ENCODE results near the gene ARID4B.
"Not testable (repeated sequence)": the region's sequence is repeated elsewhere in the genome, so short reads cannot be mapped to it uniquely, and the experiment has no call there.

Gene ARID4B

DNA sequence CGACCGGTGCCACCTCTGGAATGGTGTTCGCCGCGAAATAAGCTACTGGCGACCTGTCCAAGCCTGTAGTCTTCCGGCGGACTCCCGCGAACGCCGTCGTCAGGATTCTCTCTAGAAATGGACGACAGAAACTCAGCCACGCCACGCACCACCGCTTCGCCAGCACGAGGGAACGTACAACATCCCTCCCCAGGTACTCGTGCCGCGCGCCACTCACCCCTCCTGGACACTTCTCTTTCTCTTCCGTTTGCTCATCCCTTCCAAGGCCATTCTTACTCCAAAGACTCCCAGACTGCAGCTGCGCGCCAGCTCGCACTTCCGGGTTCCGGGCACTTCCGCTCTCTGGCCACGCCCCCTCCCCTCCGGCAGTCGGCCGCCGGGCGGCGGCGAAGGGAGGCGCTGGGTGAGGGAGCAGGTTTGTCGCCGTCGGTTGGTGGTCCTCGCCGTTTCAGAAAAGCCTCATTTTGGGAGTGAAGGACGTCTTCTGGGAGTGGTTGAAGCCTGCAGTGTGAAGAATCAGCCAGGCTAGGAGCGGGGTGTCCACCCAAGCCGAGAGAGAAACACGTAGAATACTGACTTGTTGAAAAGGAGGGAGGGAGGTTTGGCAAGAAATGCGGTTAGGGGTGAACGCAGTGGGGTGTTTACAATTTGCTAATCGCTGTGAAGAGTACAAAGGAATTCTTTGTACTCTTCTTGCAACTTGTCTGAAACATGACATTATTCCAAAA lies 166.9 kb downstream of the ARID4B start, which contains the start of gene RBM34 (continued):
- no peak for TF ChIP-seq ZNF248 (tag by site-specific recombination; IDR thresholded peaks at IDR 0.05)
- TF ChIP-seq GLIS1 (tag by site-specific recombination; IDR thresholded peaks at IDR 0.05), result peak; percentile 74
- TF ChIP-seq ZNF596 (tag by site-specific recombination; IDR thresholded peaks at IDR 0.05), result no peak
- no peak for TF ChIP-seq ZNF571 (tag by site-specific recombination; IDR thresholded peaks at IDR 0.05)
- TF ChIP-seq ZNF530 (tag by site-specific recombination; IDR thresholded peaks at IDR 0.05; ENCODE audit: low read depth), result no peak
- peak; percentile 95 for TF ChIP-seq SCRT1 (tag by site-specific recombination; IDR thresholded peaks at IDR 0.05; ENCODE audit: borderline replicate concordance)

DNA sequence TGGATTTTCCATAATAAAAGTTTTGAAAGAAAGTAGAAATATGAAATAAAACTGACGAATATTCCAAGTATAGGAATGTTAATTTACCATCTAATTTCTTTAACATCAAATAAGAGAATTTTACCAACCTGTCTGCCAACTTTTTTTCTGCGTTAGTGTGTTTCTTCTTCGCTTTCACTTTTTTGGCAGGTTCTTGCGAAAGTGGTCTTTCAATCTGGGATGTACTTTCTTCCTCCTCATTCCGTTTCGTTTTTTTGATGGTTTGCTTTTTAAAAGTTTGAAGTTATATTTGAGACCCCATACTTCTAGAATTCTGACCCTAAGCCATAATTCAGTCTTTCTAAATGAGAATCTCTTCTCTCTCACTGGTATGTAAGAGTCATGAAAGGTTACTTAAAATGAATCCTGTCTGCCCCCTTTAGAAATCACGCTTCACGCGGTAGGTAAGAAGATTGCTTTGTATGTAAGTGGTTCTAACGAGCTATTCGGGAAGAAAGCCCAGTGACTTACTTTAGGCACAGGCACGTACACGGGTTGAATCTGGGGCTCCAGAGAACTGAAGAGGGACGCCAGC lies 167.5 kb downstream of the ARID4B start:
- H3K4me1 ChIP-seq (ENCODE audit: control insufficient read depth, insufficient read depth, low read length), result no peaks in the 10 kb centered on the region
- H3K9me3 ChIP-seq (ENCODE audit: control insufficient read depth, insufficient read depth, low read depth, low read length), result no peaks in the 10 kb centered on the region
- H3K36me3 ChIP-seq (ENCODE audit: control insufficient read depth in 2 of 2, insufficient read depth in 1 of 2, low read length in 2 of 2), result peaks cover 34 to 44% of the 10 kb centered on the region in 2 experiments
- H3K27ac ChIP-seq (ENCODE audit: extremely low read depth, low read depth, low read length), result peak overlapping the region; percentile 77
- POLR2A ChIA-PET, result interaction anchor here (0.7 to 2.0 kb wide), 19 partner anchors 11 to 1073 kb away, joined by 3 to 19 read pairs (median 4); partner anchors contain the start of genes ARID4B, B3GALNT2, GGPS1 and TBCE
- peak overlapping the region; percentile 74 for H3K4me3 ChIP-seq (ENCODE audit: low read depth, low read length)
- CTCF ChIA-PET, result interaction anchor here (0.6 to 1.2 kb wide), 8 partner anchors 12 to 1870 kb away, joined by 3 to 4 read pairs (median 3); no protein-coding TSS in a partner anchor
- TF ChIP-seq PRDM1 (tag by site-specific recombination; IDR thresholded peaks at IDR 0.05) (peak; percentile 99), ZNF223 (tag by site-specific recombination; IDR thresholded peaks at IDR 0.05) (peak; percentile 92; the same call in 1 of the 2 replicates), ZNF433 (tag by site-specific recombination; IDR thresholded peaks at IDR 0.05; ENCODE audit: low read depth) (0 out of 2 replicates have a peak, but pooled peaks have one; percentile 19), SETDB1 (IDR thresholded peaks at IDR 0.05; ENCODE audit: insufficient read length, low read length) (no peak)

DNA sequence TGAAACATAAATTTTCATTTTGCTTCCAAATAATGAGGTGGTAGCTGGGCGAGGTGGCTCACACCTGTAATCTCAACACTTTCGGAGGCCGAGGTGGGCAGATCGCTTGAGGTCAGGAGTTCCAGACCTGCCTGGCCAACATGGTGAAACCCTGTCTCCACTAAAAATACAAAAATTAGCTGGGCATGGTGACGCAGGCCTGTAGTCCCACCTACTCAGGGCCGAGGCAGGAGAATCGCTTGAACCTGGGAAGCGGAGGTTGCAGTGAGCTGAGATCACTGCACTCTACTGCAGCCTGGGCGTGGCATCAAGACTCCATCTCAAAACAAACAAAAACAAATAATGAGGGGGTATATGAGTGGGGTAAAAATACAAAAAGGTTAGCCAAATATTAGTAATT lies 168.0 kb downstream of the ARID4B start:
- Histone ChIP-seq H3K4me3 (ENCODE audit: low read depth, low read length) (peak overlapping the region; percentile 74), H3K36me3 (ENCODE audit: control insufficient read depth in 2 of 2, insufficient read depth in 1 of 2, low read length in 2 of 2) (peaks cover 39 to 49% of the 10 kb centered on the region in 2 experiments)
- TF ChIP-seq ZFHX2 (tag by site-specific recombination; conservative IDR thresholded peaks at IDR 0.05), result 0 out of 2 replicates have a peak, but pooled peaks have one; percentile 5
- peak; percentile 12; the same call in 1 of the 2 replicates for TF ChIP-seq SP7 (tag by site-specific recombination; IDR thresholded peaks at IDR 0.05)
- 0 out of 2 replicates have a peak, but pooled peaks have one; percentile 15 for TF ChIP-seq ZNF223 (tag by site-specific recombination; IDR thresholded peaks at IDR 0.05)
- H3K27ac ChIP-seq (ENCODE audit: extremely low read depth, low read depth, low read length); H3K4me1 ChIP-seq (ENCODE audit: control insufficient read depth, insufficient read depth, low read length); H3K9me3 ChIP-seq (ENCODE audit: control insufficient read depth, insufficient read depth, low read depth, low read length): not testable (repeated sequence)
- ChIA-PET CTCF (interaction anchor here (0.8 to 1.1 kb wide), 3 partner anchors 55 to 257 kb away, joined by 3 to 5 read pairs (median 4); no protein-coding TSS in a partner anchor), POLR2A (interaction anchor here (0.7 to 2.0 kb wide), 5 partner anchors 15 to 1074 kb away, joined by 4 to 12 read pairs (median 6); partner anchors contain the start of genes ARID4B, B3GALNT2 and GGPS1)

DNA sequence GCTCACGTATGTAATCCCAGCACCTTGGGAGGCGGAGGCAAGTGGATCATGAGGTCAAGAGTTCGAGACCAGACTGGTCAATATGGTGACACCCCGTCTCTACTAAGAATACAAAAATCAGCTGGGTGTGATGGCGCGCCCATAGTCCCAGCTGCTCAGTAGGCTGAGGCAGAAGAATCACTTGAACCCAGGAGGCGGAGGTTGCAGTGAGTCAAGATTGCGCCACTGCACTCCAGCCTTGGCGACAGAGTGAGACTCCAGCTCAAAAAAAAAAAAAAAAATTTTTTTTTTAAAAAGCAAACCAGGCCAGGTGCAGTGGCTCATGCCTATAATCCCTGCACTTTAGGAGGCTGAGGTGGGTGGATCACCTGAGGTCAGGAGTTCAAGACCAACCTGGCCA lies 168.7 kb downstream of the ARID4B start:
- H3K4me3 ChIP-seq (ENCODE audit: low read depth, low read length); H3K9me3 ChIP-seq (ENCODE audit: control insufficient read depth, insufficient read depth, low read depth, low read length); H3K4me1 ChIP-seq (ENCODE audit: control insufficient read depth, insufficient read depth, low read length); H3K27ac ChIP-seq (ENCODE audit: extremely low read depth, low read depth, low read length): not testable (repeated sequence)
- CTCF ChIA-PET, result interaction anchor here (0.6 to 1.1 kb wide), 5 partner anchors 56 to 435 kb away, joined by 3 to 5 read pairs (median 4); no protein-coding TSS in a partner anchor
- TF ChIP-seq, protein P1, sequence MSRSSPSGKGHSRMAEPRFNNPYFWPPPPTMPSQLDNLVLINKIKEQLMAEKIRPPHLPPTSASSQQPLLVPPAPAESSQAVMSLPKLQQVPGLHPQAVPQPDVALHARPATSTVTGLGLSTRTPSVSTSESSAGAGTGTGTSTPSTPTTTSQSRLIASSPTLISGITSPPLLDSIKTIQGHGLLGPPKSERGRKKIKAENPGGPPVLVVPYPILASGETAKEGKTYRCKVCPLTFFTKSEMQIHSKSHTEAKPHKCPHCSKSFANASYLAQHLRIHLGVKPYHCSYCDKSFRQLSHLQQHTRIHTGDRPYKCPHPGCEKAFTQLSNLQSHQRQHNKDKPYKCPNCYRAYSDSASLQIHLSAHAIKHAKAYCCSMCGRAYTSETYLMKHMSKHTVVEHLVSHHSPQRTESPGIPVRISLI (tag by site-specific recombination; IDR thresholded peaks at IDR 0.05), result 0 out of 2 replicates have a peak, but pooled peaks have one; percentile 36
- peaks cover 46 to 56% of the 10 kb centered on the region in 2 experiments for H3K36me3 ChIP-seq (ENCODE audit: control insufficient read depth in 2 of 2, insufficient read depth in 1 of 2, low read length in 2 of 2)
- POLR2A ChIA-PET, result interaction anchor here (0.6 to 1.5 kb wide), 5 partner anchors 14 to 237 kb away, joined by 3 to 6 read pairs (median 4); partner anchors contain the start of gene TOMM20
